GM10266 (cell line): Measurements from ENCODE around the gene GPR87.

Experiments
- DNase-seq: peaks from one replicate; pipeline ENCODE4 v3.0.0; 2012; ENCODE audit errors: extremely low spot score
- CTCF ChIP-seq: IDR thresholded peaks from 2 replicates; pipeline ENCODE4 v1.5.1; 2012; ENCODE audit warnings: mild to moderate bottlenecking, low read depth; ENCODE audit not compliant: control insufficient read depth, insufficient read depth; ENCODE audit errors: missing control alignments

The GPR87 gene

GRCh38 chr3:151318313-151318712 lies 1.7 kb upstream of the GPR87 start:
- TF ChIP-seq CTCF: no peak
- DNase-seq: no peak

GRCh38 chr3:151315846-151316245 lies 774 bp downstream of the GPR87 start:
- no peak for DNase-seq
- TF ChIP-seq CTCF: no peak

GRCh38 chr3:151315136-151315535 lies 1.5 kb downstream of the GPR87 start:
- TF ChIP-seq CTCF: no peak
- DNase-seq: no peak

GRCh38 chr3:151314593-151314992 lies 2.0 kb downstream of the GPR87 start:
- no peak for TF ChIP-seq CTCF
- DNase-seq: no peak

- TF ChIP-seq CTCF: no peak
- no peak for DNase-seq
These were observed 2.5 kb downstream of the GPR87 start for GRCh38 chr3:151314137-151314536.

GRCh38 chr3:151312972-151313371 lies 3.6 kb downstream of the GPR87 start:
- DNase-seq: no peak

GRCh38 chr3:151309566-151309965 lies 7.1 kb downstream of the GPR87 start:
- TF ChIP-seq CTCF: no peak
- no peak for DNase-seq

More at GRCh38 chr3:151312972-151313371, 3.6 kb downstream of the GPR87 start:
- no peak for TF ChIP-seq CTCF
